Neural cell (in vitro differentiated cells): Measurements from ENCODE around the gene DAZAP1.

Experiments
- CTCF ChIP-seq: fragments of 450-650 bp; IDR thresholded peaks from 2 replicates; pipeline ENCODE4 v1.5.1; 2014; ENCODE audit warnings: antibody characterized with exemption, mild to moderate bottlenecking, moderate library complexity; ENCODE audit not compliant: poor library complexity, severe bottlenecking
- EZH2 ChIP-seq: fragments of 200-600, 300-800 bp; shearing (Covaris generic), sonication (generic); IDR thresholded peaks from 2 replicates; pipeline ENCODE4 v1.6.1; 2014; ENCODE audit warnings: antibody characterized with exemption, low read length, borderline replicate concordance, mild to moderate bottlenecking; ENCODE audit not compliant: insufficient read depth, poor library complexity, severe bottlenecking
- MXI1 ChIP-seq: fragments of 450-650 bp; conservative IDR thresholded peaks from 2 replicates; pipeline ENCODE4 v1.6.1; 2014; ENCODE audit warnings: antibody characterized with exemption, mild to moderate bottlenecking; ENCODE audit not compliant: poor library complexity, severe bottlenecking
- POLR2AphosphoS5 ChIP-seq: IDR thresholded peaks from 2 replicates; pipeline ENCODE4 v1.6.1; 2012
- RAD21 ChIP-seq: fragments of 450-650 bp; conservative IDR thresholded peaks from 2 replicates; pipeline ENCODE4 v1.6.1; 2014; ENCODE audit warnings: antibody characterized with exemption, mild to moderate bottlenecking, moderate library complexity
- SMC3 ChIP-seq: fragments of 450-650 bp; conservative IDR thresholded peaks from 2 replicates; pipeline ENCODE4 v1.6.1; 2014; ENCODE audit warnings: antibody characterized with exemption, mild to moderate bottlenecking, moderate library complexity; ENCODE audit not compliant: poor library complexity
- TAF1 ChIP-seq: IDR thresholded peaks from 2 replicates; pipeline ENCODE4 v1.6.1; 2012; ENCODE audit warnings: low read depth

- no peak for TF ChIP-seq CTCF
- TF ChIP-seq RAD21 = no peak
- TF ChIP-seq POLR2AphosphoS5 = no peak
- TF ChIP-seq SMC3 = no peak
- TF ChIP-seq TAF1 = no peak
- no peak for TF ChIP-seq MXI1
- TF ChIP-seq EZH2 = no peak
Observed at GRCh38 chr19:1435378-1435989, 28.1 kb downstream of the DAZAP1 start.
